HG03571 (cell line): ENCODE results near the gene HSPA12B.

Experiments
- ATAC-seq: cut with Tn5 transposase; IDR thresholded peaks from one replicate; pipeline ENCODE4 v1.9.1; 2021; ENCODE audit not compliant: unreplicated experiment

HSPA12B gene

DNA sequence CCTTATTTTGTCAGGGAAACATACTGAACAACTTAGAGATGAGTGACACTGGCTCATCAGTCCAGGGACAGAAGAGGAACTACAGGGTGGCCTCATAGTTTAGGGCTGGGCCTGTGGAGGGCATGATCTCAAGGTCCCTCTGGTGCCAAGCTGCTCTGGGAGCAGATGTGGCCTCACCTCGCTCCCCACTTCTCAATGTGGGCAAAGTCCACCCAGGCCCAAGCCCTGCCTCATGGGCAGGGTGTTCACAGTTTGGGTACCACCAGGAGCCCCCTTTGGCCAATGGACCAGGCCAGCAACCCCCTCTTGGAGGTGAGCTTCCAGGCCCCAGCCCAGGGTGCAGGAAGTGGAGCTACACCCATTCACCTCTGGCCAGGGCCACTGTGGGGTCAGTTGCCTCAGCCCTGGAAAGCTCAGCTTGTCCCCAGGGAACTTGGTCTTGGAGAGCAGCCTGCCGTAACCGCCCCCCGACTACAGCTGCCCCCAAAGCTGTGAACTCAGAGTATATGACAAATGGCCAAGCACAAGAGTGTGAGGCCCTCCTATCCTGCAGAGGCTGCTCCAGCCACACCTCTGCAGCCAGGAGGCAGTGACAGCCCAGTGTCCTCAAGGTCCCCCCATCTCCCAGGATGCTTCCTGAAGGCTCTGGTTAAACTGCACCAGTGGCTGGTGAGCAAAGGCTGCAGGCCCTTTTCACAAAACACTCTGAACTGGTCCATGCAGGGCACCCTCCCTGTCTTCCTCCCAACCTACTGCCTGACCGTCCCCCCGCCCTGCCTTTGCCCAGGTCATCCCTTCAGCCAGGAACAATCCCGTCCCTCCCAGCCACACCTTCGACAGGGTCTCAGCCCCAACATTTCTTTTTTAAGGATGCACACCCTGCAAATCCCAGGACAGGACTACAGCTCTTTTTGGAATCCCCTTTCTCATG lies 31.5 kb downstream of the HSPA12B start:
- ATAC-seq = no peak

DNA sequence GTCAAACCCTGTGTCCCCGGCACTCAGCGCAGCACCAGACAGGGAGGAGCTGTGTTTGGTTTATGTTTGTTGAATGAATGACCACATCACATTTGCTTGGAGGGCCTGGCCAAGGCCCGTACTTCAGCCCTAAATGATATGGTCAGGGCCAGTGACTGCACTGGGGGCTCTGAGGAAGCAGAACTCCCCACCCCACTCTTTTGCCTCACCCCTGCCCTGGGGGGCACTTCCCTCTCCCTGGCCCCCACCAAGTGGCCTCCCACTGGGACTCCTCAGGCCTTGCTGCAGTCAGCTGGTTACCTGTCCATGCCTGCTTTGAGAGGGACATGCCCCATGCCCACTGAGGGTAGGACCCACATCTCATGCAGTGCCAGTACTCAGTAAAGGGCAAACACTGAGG lies 32.2 kb downstream of the HSPA12B start:
- no peak for ATAC-seq

DNA sequence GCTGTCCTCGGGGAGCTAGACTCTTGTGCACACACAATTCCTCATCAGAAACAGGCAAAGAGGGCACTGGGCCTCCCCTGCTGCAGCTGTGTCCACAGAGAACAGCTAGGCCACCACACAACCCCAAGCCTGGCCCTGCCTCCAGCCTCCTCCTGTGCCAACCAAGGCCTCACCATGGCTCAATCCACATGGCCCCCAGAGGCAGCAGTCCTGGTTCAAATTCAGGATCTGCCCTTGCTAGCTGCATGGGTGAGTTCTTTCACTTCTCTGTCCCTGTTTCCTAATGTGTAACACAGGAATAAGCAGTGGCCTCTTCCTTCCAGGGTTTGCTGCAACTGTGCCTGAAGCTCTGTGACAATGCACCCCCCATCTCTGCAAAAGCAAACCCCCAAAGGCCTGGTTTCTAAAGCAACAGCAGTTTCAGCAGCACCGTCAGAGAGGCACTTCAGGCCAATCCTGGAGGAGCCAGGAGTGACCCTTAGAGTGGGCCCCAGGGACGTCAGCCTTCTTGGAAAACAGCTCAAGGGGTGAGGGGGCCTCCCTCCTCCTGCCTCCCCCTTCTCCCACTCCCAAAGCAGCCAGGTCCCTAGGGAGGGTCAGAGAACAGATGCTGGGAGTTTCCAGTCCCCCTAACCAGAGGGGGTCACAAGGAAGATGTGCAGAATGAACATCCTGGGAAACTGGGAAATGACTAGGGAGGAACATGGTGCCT lies 32.8 kb downstream of the HSPA12B start:
- ATAC-seq = no peak

DNA sequence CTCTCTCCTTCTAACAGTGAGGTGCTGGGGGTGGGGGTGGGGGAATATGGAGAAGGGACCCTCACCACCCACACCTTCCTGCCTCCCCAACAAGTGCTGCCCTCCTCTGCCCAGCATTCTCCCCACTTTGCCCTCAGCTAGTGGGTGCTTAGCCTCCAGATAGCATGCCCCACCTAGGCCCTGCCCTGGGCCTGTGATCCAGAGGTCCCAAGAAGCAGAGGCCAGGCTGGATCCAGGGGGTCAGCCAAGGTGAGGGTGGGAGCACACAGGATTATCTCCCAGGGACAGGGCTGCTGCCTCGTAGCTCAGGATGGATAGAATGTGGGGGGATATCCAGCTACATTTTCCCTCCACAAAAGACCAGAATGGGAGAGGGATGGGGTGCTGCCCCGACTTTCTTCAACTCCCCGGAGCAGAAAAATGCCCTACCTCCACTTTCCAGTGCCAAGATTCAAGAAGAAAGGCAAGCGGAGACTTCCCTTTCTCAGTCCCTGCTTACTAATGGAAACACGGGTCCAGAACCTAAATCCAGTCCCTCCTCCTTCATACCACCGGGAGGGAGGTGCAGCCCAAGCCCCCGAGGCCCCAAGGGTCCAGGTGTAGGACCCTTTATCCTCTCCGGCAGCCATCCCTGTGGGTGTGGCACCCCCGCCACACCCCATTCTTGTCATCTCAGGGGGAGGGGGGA lies 34.1 kb downstream of the HSPA12B start:
- ATAC-seq = no peak

DNA sequence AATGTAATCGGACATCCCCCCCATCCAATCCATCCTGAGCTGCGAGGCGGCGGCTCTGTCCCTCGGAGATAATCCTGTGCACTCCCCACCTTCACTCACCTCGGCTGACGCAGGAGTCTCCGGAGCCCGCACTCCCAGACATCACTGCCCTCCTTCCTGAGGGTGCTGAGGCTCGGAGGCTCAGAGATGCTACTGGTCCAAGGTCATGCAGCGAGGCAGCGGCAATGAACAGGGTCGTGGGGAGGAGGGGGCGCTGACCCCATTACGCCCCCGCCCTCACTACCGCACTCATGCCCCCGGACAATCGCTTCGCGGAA lies 34.6 kb downstream of the HSPA12B start:
- ATAC-seq = no peak

DNA sequence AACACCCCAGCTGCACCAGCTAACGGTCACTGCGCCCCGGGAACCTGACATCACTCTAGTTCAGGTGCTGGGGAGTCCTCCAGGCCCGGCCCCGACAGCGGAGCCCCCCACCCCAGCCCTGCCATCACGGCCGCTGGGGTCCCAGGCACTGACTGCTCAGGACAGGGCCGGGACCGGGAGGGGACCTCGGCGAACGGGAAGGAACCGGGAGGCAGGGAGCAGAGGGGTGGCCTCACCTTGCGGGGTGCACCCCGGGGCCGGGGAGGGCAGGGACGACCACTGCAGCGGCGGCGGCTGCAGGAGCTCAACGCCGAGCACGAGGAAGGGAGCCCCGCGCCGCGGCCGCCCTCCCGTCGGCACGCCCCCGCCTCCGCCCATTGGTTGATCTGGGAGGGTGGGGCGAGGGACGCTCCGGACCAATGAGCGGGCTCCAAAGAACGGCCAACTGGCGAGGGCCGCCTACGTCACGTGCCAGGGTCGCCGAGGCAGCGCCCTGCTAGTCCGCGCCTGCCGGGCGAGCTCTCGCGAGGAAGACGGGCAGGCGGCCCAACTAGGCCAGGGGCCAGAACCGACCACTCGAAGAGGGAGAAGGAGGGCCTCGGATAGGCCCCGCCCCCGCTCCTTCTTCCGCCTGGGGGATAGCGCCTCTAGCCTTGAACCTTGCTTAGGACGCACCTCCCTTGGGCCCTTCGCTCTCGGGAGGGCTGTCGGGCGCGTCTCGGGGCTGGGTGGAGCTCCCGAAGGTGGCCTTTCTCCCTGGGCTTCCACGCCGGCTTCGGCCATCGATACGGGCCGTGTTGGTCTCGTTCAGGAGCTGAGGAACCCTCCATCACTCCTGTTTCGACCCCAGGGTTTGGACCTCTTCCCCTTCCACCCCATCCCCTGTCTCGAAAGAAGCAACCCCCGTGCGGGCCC lies 35.2 kb downstream of the HSPA12B start, which contains the start of gene ADISSP:
Gene ADISSP (minus strand): TSS at position 327 of the 915 bp plus-strand sequence. CDS start 7,653 bp downstream, outside the sequence.
- peak; percentile 88 for ATAC-seq

DNA sequence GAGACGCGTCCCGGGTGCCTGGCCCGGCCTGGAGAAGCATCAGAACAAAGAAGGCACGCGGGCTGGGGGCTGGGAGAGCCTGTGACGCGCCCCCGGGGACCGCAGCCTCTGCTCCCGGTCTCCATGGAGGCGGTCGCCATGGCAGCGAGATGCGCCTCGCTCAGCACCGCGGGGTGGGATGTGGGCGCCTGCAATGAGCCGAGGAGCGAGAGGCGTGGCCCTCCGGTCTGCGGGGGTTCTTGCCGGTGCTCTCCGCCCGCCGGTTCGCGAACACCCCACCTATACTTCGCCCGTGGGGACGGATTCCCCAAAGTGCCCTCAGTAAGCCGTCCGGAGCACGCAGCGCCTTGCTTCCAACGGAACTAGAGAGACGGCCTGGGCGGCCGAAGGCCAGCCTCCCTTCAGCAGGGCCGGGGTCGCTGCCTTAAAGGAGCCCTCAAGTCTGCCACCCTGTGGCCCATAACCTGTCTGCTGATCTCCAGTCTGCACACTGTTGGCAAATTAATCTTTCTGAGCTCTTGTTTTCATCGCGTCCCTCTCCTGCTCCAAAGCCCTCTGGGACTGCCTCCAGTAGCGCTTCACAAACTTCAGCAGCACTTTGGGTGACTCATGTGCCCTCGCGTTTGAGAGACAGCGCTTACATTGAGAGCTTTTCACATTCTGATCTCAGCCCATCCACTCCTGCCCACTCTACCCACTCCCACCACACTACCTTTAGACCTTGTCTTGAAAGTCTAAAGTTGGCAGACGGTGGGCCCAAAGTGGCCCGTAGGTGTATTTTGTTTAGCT lies 36.1 kb downstream of the HSPA12B start:
- ATAC-seq = peak; percentile 35

DNA sequence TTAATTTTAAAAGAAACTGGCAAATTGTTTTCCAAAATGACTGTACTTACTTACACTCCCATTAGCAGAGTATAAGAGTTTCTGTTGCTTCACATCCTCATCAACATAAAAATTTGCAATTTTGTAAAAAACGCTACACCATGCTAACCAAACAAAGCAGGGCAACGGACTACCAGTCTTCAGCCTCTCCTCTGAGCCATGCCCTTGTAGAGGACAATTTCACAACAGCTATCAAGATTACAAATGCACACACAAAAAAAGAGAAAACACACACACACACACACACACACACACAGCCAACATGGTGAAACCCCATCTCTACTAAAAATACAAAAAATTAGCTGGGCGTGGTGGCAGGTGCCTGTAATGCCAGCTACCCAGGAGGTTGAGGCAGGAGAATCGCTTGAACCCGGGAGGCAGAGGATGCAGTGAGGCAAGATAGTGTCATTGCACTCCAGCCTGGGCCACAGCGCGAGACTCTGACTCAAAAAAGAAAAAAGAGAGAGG lies 39.1 kb downstream of the HSPA12B start:
- ATAC-seq = no peak

DNA sequence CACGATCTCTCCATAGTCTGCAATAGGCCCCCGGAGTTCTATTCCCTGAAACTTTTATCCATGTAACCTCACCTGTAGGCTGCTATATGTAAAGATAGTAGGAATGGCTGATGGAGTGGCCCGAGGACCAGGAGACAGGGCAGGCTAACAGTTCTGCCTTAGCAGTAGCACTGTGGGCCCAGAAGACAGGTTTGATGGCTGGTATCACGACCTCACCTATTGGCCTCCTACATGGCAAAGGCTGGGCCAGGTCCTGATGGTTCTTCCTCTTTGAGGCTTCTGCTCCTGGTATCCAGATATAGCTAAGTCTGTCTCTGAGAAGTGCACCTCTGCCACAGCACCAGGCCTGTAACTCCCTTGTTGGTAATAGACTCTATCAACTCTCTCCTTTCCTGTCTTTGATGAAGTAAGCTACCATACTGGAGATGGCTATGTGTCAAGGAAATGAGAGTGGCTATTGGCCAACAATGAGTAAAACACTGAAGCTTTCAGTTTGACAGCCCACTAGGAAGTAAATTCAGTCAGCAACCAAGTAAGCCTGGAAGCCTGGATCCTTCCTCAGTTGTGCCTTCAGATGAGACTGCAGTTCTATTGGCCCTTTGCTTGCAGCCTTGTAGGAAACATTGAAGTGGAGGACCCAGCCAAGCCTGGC lies 43.1 kb downstream of the HSPA12B start:
- ATAC-seq = no peak

DNA sequence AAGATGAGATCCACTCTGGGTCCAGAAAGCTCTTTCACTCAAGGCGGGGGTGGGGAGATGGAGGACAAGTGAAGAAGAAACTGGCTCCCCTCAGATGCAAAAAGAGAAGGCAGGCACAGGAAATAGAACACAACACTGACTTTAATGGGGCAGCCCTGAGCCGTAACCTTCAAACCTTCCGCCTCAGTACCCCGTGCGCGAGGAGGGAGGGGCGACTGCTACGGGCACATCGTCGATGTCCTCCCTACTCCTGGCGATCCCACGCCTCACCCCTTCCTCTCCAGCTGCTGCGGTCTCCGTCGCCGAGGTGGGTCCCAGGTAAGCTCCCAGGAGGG lies 44.9 kb downstream of the HSPA12B start:
- ATAC-seq = no peak

DNA sequence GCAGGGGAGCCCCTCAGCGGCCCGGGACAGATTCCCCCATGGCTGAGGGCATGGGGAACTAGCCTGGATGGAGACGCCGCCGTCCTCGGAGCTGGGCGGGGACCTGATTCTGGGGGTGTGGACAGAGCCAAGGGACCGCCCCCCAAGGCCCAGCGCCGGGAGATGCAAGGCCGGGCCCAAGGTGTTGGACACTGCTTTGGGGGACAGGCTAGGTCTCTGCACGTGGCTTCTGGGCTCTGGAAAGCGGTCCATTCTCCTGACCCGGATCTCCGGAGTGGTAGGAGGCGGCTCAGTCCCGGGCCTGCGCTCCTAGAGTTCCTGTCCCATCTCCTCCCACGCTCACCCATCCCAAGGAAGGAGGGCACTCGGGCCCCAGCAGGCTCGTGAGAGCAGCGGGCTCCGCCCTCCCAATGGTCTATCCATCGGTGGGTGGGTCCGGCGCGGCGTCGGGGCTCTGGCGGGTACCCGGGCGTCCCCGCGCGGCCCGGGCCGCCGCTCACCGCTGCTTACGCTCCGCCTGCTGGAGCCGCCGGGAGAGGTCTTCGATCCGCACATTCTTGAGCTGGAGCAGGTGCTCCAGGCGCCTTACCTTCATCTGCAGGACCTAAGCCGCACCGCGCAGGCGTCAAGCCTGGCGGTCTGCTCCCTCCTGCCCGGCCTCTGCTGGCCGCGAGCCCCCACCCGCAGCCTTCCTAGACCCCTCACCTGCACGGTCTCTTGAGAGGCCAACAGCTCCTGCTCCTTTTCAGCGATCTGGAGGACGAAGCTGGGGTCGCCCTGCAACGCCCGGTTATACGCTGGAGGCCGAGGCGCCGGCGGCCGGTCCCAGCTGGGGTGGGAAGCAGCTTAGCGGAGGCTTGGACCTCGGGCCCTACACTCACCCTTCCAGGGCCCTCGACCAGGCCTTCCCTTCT lies 45.5 kb downstream of the HSPA12B start:
- no peak for ATAC-seq

DNA sequence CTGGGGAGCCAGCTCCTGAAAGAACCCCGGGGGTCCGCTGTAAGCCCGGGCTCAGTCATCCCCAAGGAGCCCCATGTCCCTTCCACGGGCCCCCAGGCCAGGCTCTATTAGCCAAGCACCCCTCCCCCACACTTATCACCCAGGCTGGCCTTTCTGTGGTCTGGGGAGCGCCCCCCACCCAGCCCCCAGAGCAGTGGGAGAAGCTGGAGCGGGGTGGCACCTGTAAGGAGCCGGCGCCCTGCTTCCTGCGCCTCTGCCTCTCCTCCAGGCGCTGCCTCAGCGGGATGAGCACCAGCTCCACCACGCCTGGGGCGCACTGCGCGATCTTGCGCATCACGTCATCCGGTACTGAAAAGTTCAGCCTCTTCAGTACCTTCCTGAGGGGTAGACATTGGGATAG lies 46.5 kb downstream of the HSPA12B start:
- ATAC-seq = no peak

DNA sequence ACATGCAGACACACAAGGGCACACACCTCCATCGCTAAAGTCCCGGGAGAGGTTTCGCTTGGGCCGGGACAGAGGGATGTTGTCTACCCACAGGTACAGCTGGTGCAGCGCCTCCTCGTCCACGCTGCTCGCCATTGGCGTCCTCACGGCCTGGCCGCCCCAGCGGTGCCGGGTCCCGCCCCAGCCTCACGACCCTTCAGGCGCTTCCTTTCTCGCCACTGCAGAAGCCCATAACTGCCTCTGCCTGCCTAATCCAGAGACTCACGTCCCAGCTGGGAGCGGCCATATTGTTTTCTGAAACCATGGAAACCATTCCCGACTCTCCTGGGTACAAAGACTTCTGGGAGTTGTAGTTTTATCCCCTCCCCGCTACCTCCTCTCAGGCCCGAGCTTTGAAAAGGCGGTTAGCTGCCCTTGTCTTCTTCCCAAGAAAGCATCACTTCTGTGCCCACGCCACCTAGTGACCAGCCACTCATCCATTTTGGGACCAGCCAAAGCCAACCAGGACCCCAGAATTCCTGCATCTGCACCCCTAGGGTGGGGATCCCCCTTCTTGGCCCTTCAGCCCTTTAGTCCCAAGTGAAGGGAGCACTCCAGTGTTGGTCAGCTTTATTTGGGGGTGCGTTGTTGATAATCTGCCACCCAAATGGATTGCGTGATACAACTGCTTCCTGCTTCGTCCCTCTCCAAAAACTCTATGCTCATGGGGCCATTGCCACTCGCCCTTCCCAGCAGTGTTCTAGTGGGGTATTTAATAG lies 48.8 kb downstream of the HSPA12B start, which contains the start of gene SPEF1:
Gene SPEF1 (minus strand): TSS at position 296 of the 758 bp plus-strand sequence. CDS start 161 bp downstream, at position 135.
- peak; percentile 46 for ATAC-seq

DNA sequence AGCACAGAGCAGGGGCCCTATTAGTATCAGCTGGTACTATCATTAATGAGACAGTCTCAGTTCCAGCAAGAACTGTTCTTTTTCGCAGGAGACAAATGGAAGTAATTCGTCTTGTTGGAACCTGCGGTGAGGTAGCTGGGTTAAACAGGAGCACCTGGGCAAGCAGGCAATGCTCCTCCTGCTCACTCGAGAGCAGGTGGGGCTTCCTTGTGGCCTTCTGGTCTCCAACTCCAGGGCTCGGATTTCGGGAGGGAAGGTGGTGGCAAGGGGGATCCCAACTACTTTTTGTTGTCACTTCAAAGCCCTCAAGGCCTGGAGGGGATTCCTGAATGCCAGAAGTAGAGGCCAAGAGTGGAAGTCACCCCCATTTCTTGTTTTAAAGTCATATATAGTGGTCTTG lies 50.1 kb downstream of the HSPA12B start:
- no peak for ATAC-seq

DNA sequence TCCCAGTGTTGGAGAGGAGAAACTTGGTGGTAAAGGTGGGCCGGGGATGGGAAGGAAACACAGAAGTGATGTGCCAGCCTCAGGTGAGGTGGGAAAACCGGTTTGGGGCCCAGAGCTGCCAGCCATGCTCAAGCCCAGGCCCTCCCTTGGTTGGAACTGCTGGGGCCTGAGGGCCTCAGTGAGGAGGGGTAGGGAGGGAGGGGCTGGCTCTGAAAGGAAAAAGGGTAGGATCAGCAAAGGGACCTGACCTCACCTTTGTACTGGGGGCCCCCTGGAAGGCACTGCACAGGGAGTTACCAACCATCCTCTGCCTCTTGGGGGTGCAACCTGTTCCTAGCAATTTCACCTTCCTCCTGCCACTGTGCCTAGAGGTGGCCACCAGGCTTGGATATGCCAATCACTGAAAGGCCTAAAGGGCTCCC lies 50.6 kb downstream of the HSPA12B start:
- no peak for ATAC-seq

DNA sequence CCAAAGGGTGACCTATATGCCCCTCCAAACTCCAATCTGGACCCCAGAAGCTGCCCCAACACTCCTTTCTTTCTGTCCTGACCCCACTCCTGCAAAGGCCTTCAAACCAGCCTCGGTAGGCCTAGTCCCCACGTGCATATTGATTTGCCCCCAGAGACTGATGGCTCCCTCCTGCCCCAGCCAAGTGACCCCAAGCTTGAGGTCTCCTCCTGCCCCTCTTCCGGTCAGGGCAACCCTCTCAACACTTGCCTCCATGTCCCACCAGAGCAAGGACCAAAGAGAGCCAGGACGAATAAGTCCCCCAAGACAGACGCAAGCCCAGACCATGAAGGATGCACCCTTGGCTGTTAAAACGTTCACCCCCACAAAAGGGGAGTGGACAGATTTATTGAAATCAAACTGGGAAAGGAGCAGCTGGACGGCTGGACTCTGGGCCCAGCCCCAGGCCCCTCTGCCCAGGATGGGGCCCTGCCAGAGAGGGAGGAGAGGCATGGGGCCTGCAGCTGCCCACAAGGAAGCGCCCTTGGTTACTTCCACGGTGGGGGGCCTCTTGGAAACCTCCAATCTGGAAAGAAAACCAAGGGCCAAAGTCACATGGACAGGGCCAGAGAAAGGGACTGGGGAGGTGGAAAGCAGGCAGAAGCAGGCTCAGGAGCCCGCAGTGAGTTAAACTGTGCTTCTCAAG lies 51.2 kb downstream of the HSPA12B start:
- ATAC-seq = no peak
